GM19193 (cell line): Measurements from ENCODE around the gene CTSF.

Experiments
- POLR2A ChIP-seq: IDR thresholded peaks from 4 replicates; pipeline ENCODE4 v1.6.1; 2011; ENCODE audit not compliant: insufficient read depth, insufficient read length; ENCODE audit errors: extremely low read depth

The CTSF gene

GRCh38 chr11:66593650-66594049 lies 25.2 kb upstream of the CTSF start:
- TF ChIP-seq POLR2A = no peak

- no peak for TF ChIP-seq POLR2A
These were observed 24.9 kb upstream of the CTSF start for GRCh38 chr11:66593303-66593635.

GRCh38 chr11:66592457-66593302 lies 24.3 kb upstream of the CTSF start, which contains the start of the genes CCDC87 and CCS:
CCDC87 (minus strand) TSS chr11:66593063; CDS start chr11:66593015, 48 bp downstream.
CCS (plus strand) TSS chr11:66593185; CDS start chr11:66593262, 77 bp downstream.
- peak; percentile 97 for TF ChIP-seq POLR2A

DNA sequence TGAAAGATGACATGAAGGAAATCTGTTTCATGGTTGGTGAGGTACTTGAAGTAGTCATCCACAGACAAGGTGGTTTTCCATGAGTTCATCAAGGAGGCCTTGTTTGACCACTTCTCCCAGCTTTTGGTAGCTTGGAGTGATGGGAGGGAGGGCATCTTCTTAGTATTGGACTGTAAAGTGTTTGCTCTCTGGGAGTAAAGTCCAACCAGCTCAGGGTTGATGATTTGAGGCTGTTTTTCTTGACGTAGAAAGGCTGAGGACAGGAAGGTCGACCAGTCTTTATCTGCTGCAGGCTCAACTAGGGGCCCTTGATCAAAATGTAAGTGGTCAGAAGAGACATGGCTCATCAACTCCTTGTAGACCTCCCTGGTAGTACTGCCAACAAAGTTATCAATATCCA lies 22.8 kb upstream of the CTSF start:
- TF ChIP-seq POLR2A = no peak

DNA sequence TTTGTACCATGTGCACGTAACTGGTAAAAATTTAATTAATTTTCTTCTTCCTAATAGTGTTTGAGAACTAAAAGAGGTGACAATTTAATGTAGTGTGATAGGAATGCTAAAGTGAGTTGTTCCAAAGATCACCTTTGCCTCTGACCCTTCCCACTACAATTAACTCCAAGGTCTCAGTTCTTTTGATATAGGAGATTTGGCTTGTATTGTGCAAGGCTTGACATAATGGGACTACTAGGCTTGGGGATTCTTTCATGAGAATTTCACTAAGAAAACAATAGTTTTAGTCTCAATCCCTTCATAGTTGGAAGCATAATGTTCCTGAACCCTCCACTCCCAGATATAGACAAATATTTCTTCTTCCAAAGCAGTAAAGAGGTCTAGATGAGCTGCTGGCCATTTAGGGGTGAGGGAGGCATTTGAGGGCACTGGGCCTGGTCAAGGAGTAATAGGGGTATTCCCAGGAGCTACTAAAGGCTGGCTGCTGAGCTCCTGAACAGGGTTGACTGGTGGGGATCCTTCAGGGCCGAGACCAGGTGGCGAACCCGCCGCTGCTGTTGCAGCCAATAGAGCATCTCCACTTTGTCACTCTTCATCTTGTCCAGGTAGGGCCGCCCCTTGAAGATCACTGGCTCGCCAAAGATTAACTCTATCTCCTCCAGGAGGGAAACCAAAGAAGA lies 21.7 kb upstream of the CTSF start:
- no peak for TF ChIP-seq POLR2A

- TF ChIP-seq POLR2A = no peak
These were observed 17.7 kb upstream of the CTSF start for GRCh38 chr11:66586136-66586535.

- TF ChIP-seq POLR2A = no peak
These were observed 12.9 kb upstream of the CTSF start for GRCh38 chr11:66581261-66581660.

DNA sequence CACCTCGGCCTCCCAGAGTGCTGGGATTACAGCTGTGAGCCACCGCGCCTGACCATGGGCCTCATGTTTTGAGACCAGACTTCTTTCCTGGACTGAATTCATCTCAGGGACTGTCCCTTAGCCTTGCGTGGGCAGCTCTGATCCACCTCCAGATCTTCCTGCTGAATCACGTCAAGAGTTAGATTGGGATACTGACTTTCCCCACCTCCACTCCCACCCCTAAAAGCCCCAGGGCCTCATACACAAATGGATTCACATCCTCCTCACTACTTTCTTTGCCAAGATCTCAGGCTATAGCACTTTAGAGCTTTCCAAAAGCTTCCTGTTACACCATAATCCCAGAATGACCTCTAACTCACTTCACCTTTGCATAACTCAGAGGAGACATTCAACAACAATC lies 12.4 kb upstream of the CTSF start:
- no peak for TF ChIP-seq POLR2A

DNA sequence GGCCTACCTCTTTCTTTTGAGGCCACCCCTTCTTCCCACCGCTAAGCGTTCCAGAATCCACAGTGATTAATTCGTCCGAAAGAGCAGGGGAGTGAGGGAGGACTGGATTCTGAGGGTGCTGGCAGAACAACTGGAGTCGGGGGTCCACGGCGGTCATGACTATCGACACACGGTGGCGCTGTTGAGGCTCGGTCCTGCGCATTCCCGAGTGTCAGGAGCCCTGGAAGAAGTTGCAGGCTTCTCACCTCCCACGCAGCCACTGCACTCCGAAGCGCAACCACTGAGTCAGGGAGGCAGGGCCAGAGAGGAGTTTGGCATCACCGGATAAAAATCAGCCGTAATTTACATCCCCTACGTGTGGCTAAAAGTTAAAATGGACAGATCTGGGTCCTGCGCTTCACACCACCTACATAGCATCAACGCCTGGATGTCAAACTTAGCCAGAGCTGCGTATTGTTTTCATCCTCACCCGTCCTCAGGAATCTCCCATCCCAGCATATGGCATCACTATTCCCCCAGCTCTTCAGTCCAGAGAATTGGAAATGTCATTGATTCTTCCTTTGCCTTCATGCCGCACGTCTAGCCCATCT lies 10.7 kb upstream of the CTSF start:
- TF ChIP-seq POLR2A = no peak

DNA sequence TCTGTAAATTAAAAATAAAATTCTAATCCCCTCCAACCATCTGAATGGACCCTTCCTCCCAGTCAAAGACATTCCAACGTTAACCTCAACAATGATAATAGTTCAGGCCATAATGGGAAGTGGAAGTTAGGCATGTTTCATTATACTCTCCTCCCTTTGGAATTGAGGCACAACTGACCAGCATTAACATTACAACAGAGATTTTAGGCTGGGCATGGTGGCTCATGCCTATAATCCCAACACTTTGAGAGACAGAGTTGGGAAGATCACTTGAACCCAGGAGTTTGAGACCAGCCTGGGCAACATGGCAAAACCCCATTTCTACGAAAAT lies 2.4 kb upstream of the CTSF start:
- TF ChIP-seq POLR2A = no peak

DNA sequence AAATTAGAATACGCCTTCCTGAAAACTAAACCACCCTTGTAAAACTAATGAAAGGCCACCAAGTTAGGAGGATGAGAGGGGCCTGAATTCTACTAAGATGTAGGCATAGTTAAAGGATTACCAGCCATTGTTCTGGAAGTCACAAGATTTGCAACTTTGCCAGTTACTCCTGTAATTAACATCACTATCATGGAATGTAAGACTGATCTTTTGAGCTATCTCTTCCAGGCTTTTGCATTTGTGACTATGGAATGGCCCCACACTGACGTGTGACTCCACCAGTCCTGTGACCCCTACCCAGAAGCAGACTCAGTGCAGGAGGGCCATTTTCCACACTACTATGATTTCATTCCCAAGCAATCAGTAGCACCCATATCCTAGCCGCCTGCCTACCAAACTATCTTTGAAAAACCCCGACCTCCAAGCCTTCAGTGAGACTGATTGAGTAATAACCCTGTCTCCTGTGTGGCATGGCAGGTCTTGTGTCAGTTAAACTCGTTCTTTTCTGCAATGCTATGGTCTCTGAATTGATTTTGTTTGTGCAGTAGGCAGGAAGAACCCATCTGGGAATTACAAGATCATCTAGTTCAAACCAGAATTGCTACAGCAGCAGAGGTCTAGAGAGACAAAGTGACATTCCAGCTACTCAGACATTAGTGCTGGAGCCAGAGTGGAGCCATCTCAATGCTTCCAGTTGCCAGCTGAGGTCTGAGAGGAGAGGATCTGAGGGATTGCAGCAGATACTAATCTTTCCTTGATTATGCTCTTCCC lies 1.9 kb upstream of the CTSF start:
- no peak for TF ChIP-seq POLR2A

- no peak for TF ChIP-seq POLR2A
These were observed 670 bp upstream of the CTSF start for GRCh38 chr11:66569076-66569475.

DNA sequence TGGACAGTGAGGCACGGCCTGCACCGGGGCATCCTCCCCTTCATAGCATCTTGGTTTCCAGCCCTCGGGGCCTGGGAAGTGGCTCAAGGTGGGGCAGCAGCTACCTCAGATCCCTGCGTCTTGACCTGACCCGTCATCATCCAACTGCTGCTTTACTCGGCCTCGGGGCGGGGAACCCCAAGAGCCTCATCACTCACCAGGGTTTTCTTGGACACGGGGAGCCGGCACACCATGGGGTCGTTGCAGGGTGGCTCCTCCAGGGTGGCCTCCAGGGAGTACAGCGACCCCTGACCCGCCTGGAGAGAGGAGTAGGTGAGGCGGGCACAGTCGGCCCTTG lies 651 bp downstream of the CTSF start:
- TF ChIP-seq POLR2A = no peak

GRCh38 chr11:66566221-66566620 lies 2.2 kb downstream of the CTSF start:
- no peak for TF ChIP-seq POLR2A

DNA sequence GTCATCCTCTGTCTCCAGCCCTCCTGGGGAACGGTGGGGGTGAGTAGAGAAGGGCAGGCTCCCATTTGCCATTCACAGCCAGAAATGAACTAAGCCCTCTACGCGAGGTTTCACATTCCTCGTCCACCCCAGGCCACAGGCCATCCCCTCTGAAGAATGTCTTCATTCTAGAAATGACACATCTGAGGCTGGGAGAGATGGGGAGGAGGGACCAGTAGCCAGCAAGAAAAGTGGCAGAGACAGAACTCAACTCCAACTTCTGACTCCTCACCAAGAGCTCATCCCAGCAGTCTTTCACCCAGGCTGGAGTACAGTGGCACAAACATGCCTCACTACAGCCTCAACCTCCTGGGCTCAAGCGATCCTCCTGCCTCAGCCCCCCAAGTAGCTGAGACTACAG lies 3.4 kb downstream of the CTSF start:
- TF ChIP-seq POLR2A = no peak
